ENCODE results near the gene PRDM11. TPM values are rescaled to one million over a fixed set of nuclear protein-coding genes. Genes with fewer than 3 reads are reported as not detected.
A peak's percentile ranks its signal among the peaks of the same experiment; 100 is the strongest.

The PRDM11 gene
- total RNA-seq, 1 donor from 2014 or later, result 18.3 TPM

GRCh38 chr11:45106440-45106839 lies 40.0 kb upstream of the PRDM11 start:
- ATAC-seq (no peak), DNase-seq (no peak)
- Histone ChIP-seq H3K27me3 (peaks cover 20% of the 10 kb centered on the region), H3K27ac (no peak overlapping the region), H3K9me3 (no peaks in the 10 kb centered on the region), H3K4me3 (no peak overlapping the region), H3K36me3 (no peaks in the 10 kb centered on the region), H3K4me1 (peaks cover 6% of the 10 kb centered on the region)
- no peak for TF ChIP-seq CTCF (IDR thresholded peaks at IDR 0.05)
- intact Hi-C loops (cut with DNase I), result no loop called here

- TF ChIP-seq CTCF (IDR thresholded peaks at IDR 0.05), result no peak
- DNase-seq (no peak), ATAC-seq (no peak)
- Histone ChIP-seq H3K36me3 (no peaks in the 10 kb centered on the region), H3K9me3 (no peaks in the 10 kb centered on the region), H3K4me3 (no peak overlapping the region), H3K27me3 (peaks cover 23% of the 10 kb centered on the region), H3K27ac (no peak overlapping the region), H3K4me1 (peaks cover 6% of the 10 kb centered on the region)
- intact Hi-C loops (cut with DNase I), result no loop called here
Measured at GRCh38 chr11:45107029-45107428, 39.4 kb upstream of the PRDM11 start.

- no peaks in the 10 kb centered on the region for H3K4me1 ChIP-seq
- TF ChIP-seq CTCF (IDR thresholded peaks at IDR 0.05), result no peak
- no peak overlapping the region for H3K4me3 ChIP-seq
- no peaks in the 10 kb centered on the region for H3K36me3 ChIP-seq
- no peak overlapping the region for H3K27ac ChIP-seq
- intact Hi-C loops (cut with DNase I), result no loop called here
- no peaks in the 10 kb centered on the region for H3K9me3 ChIP-seq
- ATAC-seq (no peak), DNase-seq (no peak)
- H3K27me3 ChIP-seq, result peaks cover 32% of the 10 kb centered on the region
Measured at GRCh38 chr11:45108070-45109064, 38.1 kb upstream of the PRDM11 start.

GRCh38 chr11:45109400-45109799 lies 37.0 kb upstream of the PRDM11 start:
- Histone ChIP-seq H3K27me3 (peaks cover 32% of the 10 kb centered on the region), H3K27ac (no peak overlapping the region), H3K4me3 (no peak overlapping the region), H3K36me3 (no peaks in the 10 kb centered on the region), H3K4me1 (no peaks in the 10 kb centered on the region), H3K9me3 (no peaks in the 10 kb centered on the region)
- ATAC-seq, result no peak
- DNase-seq, result no peak
- intact Hi-C loops (cut with DNase I), result no loop called here
- TF ChIP-seq CTCF (IDR thresholded peaks at IDR 0.05), result no peak

GRCh38 chr11:45110562-45110961 lies 35.9 kb upstream of the PRDM11 start:
- intact Hi-C loops (cut with DNase I), result loop anchor here (5.0 kb wide), 2 partner anchors 182 to 222 kb away; no protein-coding TSS in a partner anchor
- Histone ChIP-seq H3K27ac (no peak overlapping the region), H3K36me3 (no peaks in the 10 kb centered on the region), H3K9me3 (no peaks in the 10 kb centered on the region), H3K27me3 (peaks cover 36% of the 10 kb centered on the region), H3K4me1 (no peaks in the 10 kb centered on the region), H3K4me3 (no peak overlapping the region)
- TF ChIP-seq CTCF (IDR thresholded peaks at IDR 0.05), result peak; percentile 77
- no peak for DNase-seq
- ATAC-seq, result peak; percentile 89
